COLO668 (cell line): ENCODE data around the gene BST1.

Experiments
- DNase-seq: peaks from one replicate; lab custom pipeline; 2025; ENCODE audit not compliant: unreplicated experiment; lab: John Stamatoyannopoulos, UW

The BST1 gene

DNA sequence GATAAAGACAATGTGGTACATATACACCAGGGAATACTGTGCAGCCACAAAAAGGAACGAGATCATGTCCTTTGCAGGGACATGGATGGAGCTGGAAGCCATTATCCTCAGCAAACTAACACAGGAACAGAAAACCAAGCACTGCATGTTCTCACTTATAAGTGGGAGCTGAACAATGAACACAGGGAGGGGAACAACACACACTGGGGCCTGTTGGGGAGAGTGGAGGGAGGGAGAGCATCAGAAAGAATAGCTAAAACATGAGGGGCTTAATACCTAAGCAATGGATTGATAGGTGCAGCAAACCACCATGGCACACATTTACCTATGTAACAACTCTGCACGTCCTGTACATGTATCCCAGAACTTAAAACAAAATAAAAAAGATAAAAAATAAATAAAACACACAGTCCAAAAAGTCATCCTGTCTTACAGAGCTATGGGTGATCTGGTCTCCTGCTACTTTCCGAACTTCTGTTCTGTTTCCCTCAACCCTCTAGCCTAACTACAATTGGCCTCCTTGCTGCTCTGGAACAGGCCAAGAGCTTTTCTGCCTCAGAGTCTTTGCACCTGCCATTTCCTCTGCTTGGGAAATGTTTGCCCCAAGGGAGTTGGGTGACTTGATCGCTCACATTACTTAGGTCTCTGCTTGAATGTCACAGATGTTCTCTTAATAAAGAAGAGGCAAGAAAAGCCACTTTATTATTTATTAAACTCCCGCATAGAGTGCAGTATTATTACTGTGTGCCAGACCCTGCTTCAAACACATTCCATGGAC, 74.2 kb downstream of the BST1 start:
- DNase-seq, result no peak

DNA sequence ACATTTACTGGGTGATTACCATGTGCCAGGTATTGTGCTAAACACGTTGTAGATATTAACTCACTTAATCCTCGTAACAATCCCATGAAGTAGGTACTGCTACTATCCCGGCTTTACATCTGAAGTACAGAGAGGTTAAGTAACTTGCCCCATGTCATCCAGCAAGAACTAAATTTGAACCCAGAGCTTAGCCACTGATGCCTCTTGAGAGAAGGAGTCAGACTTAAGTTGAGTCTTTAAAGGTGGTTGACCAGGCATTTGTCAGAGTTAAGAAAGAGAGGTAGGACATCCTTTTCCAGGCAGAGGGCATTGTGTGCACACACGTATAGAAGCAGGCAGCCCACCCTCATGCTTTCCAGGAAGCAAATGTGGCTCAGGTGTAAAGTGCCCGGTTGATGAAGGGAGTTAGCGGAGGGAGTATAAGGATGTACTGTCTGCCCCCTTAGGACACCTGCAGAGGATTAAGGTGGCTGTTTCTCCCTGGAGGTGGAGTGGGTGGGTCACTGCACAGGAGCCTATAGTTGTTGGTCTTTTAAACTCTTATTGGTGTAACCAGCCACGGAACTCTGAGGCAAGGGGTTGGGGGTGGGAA, 74.9 kb downstream of the BST1 start:
- no peak for DNase-seq

DNA sequence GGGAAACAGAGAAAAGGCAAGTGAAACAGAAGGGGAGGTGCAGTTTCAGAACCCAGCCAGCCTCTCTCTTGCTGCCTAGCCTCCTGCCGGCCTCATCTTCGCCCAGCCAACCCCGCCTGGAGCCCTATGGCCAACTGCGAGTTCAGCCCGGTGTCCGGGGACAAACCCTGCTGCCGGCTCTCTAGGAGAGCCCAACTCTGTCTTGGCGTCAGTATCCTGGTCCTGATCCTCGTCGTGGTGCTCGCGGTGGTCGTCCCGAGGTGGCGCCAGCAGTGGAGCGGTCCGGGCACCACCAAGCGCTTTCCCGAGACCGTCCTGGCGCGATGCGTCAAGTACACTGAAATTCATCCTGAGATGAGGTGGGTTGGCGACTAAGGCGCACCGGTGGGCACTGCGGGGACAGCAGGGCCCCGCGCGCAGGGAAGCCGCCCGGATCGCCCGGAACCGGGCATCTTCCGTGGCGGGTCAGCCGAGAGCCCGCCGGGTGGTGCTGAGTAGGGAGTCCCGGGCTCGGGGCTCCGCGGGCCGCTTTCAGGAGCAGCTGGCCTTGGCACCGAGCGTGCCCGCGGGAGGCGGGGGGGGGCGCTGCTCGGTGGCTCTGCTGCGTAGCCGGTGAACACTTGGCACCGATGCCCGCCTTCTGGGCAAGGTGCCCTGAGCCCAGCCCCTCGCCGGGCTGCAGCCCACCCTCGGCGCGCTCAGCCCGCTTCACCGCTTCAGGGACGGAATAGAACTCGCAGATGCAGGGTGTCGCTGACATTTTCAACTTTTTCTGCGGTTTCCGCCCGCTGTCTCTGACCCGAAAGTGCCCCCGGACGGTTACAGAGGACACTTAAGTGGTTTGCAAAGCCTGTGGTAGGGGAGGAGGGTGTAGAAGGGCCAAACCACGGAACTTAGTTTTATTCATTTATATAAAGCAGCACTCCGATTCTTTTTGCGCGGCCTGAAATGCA, 75.7 kb downstream of the BST1 start, which contains the start of gene CD38:
Gene CD38 (plus strand): TSS at position 40 of the 953 bp plus-strand sequence. CDS start 87 bp downstream, at position 127.
- DNase-seq, result peak; percentile 13

DNA sequence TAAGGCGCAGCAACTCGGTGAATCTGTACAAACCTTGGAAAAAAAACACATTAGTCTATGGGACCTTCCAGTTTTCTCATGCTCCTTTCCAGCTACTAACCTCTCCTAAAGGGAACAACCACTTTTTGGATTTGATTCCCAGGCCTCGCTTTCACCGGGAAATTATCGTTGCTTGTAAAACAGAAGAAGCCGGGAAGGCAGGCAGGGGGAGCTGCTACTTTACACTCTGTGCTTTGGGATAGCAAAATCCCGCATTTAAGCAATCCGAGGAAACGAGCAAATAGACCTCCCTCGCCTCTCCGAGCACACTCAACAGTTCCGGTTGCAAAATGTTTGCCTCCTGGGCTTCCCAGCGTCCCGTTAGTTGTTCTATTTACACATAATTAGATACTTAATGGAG, 76.4 kb downstream of the BST1 start:
- DNase-seq, result peak; percentile 13

DNA sequence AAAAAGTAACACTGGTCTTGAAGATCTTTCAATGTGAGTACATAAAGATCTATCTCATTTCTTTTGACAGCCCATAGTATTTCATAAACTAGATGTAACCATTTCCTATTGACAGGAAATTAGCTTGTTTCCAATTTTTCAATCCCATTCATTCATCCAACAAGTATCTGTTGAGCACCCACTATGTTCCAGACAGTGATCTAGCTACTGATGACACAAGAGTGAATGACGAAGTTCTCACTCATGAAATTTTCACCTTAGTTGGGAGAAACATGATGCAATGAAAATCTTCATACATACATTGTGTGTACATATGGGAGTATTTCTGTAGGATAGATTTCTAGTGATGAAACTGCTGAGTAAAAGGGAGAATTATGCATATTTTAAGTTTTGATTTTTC, 76.9 kb downstream of the BST1 start:
- no peak for DNase-seq

DNA sequence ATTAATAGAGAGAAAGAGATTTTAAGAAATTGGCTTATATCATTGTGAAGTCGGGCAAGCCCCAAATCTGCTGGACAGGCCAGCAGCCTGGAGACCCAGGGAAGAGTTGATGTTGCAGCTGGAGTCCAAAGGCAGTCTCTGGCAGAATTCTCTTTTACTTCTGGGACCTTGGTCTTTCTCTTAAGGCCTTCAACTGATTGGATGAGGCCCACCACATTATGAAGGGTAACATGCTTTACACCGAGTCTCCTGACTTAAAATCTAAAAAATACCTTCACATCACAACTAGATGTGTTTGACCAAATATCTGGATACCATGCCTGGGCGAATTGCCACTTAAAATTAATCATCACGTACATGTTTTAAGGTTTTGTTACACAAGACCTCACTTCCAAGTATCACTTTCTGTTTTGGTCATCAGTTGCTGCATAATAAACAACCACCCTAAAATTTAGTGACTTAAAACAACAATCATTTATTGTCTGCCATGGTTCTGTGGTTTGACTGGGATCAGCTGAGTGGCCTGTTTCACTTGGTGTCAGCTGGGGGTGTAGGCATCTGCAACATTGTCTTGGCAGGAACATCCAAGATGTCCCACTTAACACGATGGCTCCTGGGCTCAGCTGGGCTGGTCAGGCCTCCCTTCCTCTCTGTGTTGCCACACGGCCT, 78.7 kb downstream of the BST1 start:
- DNase-seq, result no peak
